ENCODE measurements around the gene C17orf58. TPM values are rescaled to one million over a fixed set of nuclear protein-coding genes. Genes with fewer than 3 reads are reported as not detected.
"Not testable (repeated sequence)": the region's sequence is repeated elsewhere in the genome, so short reads cannot be mapped to it uniquely, and the experiment has no call there.

The C17orf58 gene
- total and polyA plus RNA-seq, 4 donors = 7.0 to 11.6 (median 11.1) TPM

GRCh38 chr17:67980456-67980855, 15.8 kb downstream of the C17orf58 start:
- peaks cover 0 to 9% (median 0%) of the 10 kb centered on the region in 5 donors for H3K4me1 ChIP-seq (ENCODE audit: control insufficient read depth in 5 of 5, insufficient read depth in 5 of 5, low read length in 5 of 5)
- no peak overlapping the region for H3K4me3 ChIP-seq
- no peak overlapping the region for H3K9ac ChIP-seq (ENCODE audit: insufficient read depth in 1 of 2, low read length in 2 of 2)
- no peaks in the 10 kb centered on the region for H3K9me3 ChIP-seq (ENCODE audit: control insufficient read depth in 4 of 4, insufficient read depth in 3 of 4, low read length in 3 of 4)
- DNase-seq = no peak
- H3K27ac ChIP-seq (ENCODE audit: low read depth in 1 of 2, low read length in 1 of 2) = no peak overlapping the region
- ATAC-seq (ENCODE audit: insufficient read depth, low FRiP score) = no peak
- H3K27me3 ChIP-seq (ENCODE audit: control insufficient read depth in 3 of 3, insufficient read depth in 3 of 3, low read length in 2 of 3) = no peaks in the 10 kb centered on the region
- 81 to 95% methylated on average over 2 of the region's 2 CpGs for WGBS, 2 donors
- TF ChIP-seq CTCF (IDR thresholded peaks at IDR 0.05; ENCODE audit: control extremely low read depth, extremely low read depth) = no peak
- peaks cover 0 to 32% (median 10%) of the 10 kb centered on the region in 4 donors for H3K36me3 ChIP-seq (ENCODE audit: control insufficient read depth in 4 of 4, insufficient read depth in 4 of 4, low read length in 4 of 4)

- not testable (repeated sequence) for DNase-seq; ATAC-seq (ENCODE audit: insufficient read depth, low FRiP score); H3K4me3 ChIP-seq; H3K9me3 ChIP-seq (ENCODE audit: control insufficient read depth in 4 of 4, insufficient read depth in 3 of 4, low read length in 3 of 4); H3K27ac ChIP-seq (ENCODE audit: low read depth in 1 of 2, low read length in 1 of 2); H3K9ac ChIP-seq (ENCODE audit: insufficient read depth in 1 of 2, low read length in 2 of 2); H3K4me1 ChIP-seq (ENCODE audit: control insufficient read depth in 5 of 5, insufficient read depth in 5 of 5, low read length in 5 of 5); H3K27me3 ChIP-seq (ENCODE audit: control insufficient read depth in 3 of 3, insufficient read depth in 3 of 3, low read length in 2 of 3)
- 98% methylated on average over 6 of the region's 6 CpGs for WGBS, 2 donors
- H3K36me3 ChIP-seq (ENCODE audit: control insufficient read depth in 4 of 4, insufficient read depth in 4 of 4, low read length in 4 of 4) = peaks cover 1 to 37% (median 20%) of the 10 kb centered on the region in 4 donors
These were observed 20.0 kb downstream of the C17orf58 start for GRCh38 chr17:67976306-67976705.

- no peak for TF ChIP-seq CTCF (IDR thresholded peaks at IDR 0.05; ENCODE audit: control extremely low read depth, extremely low read depth)
- no peak for ATAC-seq (ENCODE audit: insufficient read depth, low FRiP score)
- 69 to 73% methylated on average over 8 of the region's 8 CpGs for WGBS, 2 donors
These were observed 21.6 kb downstream of the C17orf58 start for GRCh38 chr17:67974598-67975066.

GRCh38 chr17:67974185-67974584, 22.1 kb downstream of the C17orf58 start:
- no peaks in the 10 kb centered on the region for H3K27me3 ChIP-seq (ENCODE audit: control insufficient read depth in 3 of 3, insufficient read depth in 3 of 3, low read length in 2 of 3)
- no peaks in the 10 kb centered on the region for H3K4me1 ChIP-seq (ENCODE audit: control insufficient read depth in 5 of 5, insufficient read depth in 5 of 5, low read length in 5 of 5)
- no peaks in the 10 kb centered on the region for H3K9me3 ChIP-seq (ENCODE audit: control insufficient read depth in 4 of 4, insufficient read depth in 3 of 4, low read length in 3 of 4)
- DNase-seq = no peak
- no peak overlapping the region for H3K27ac ChIP-seq (ENCODE audit: low read depth in 1 of 2, low read length in 1 of 2)
- no peak for TF ChIP-seq CTCF (IDR thresholded peaks at IDR 0.05; ENCODE audit: control extremely low read depth, extremely low read depth)
- H3K9ac ChIP-seq (ENCODE audit: insufficient read depth in 1 of 2, low read length in 2 of 2) = no peak overlapping the region
- H3K4me3 ChIP-seq = no peak overlapping the region
- peaks cover 3 to 33% (median 18%) of the 10 kb centered on the region in 4 donors for H3K36me3 ChIP-seq (ENCODE audit: control insufficient read depth in 4 of 4, insufficient read depth in 4 of 4, low read length in 4 of 4)
- ATAC-seq (ENCODE audit: insufficient read depth, low FRiP score) = no peak
- 85 to 91% methylated on average over 9 of the region's 9 CpGs for WGBS, 2 donors

More at GRCh38 chr17:67974598-67975066, 21.6 kb downstream of the C17orf58 start:
- Histone ChIP-seq H3K27ac (ENCODE audit: low read depth in 1 of 2, low read length in 1 of 2) (no peak overlapping the region), H3K9me3 (ENCODE audit: control insufficient read depth in 4 of 4, insufficient read depth in 3 of 4, low read length in 3 of 4) (no peaks in the 10 kb centered on the region), H3K36me3 (ENCODE audit: control insufficient read depth in 4 of 4, insufficient read depth in 4 of 4, low read length in 4 of 4) (peaks cover 3 to 33% (median 18%) of the 10 kb centered on the region in 4 donors), H3K4me3 (no peak overlapping the region), H3K27me3 (ENCODE audit: control insufficient read depth in 3 of 3, insufficient read depth in 3 of 3, low read length in 2 of 3) (no peaks in the 10 kb centered on the region), H3K4me1 (ENCODE audit: control insufficient read depth in 5 of 5, insufficient read depth in 5 of 5, low read length in 5 of 5) (no peaks in the 10 kb centered on the region), H3K9ac (ENCODE audit: insufficient read depth in 1 of 2, low read length in 2 of 2) (no peak overlapping the region)
- no peak for DNase-seq

All from lung (tissue), 12 donors.